B cell (primary cell): ENCODE results near the gene STH. TPM values are rescaled to one million over a fixed set of nuclear protein-coding genes. Genes with fewer than 3 reads are reported as not detected.

ENCODE experiments used
- ATAC-seq: fragments of 200-7000 bp; cut with Tn5 transposase; one replicate; pipeline ENCODE4 v1.10.0; 2021; ENCODE audit warnings: low read depth, mild to moderate bottlenecking, moderate number of reproducible peaks, moderate library complexity
- CTCF ChIA-PET: fragments of 350-600 bp; sonication (Branson Sonifier 250); formaldehyde crosslinking; loops from one replicate; lab custom pipeline; 2021; ENCODE audit warnings: antibody characterized with exemption, inconsistent platforms; lab: Charles Lee
- POLR2A ChIA-PET: fragments of 350-600 bp; sonication (Branson Sonifier 250); formaldehyde crosslinking; loops from one replicate; lab custom pipeline; 2021; ENCODE audit warnings: antibody characterized with exemption; lab: Charles Lee
- DNase-seq: peaks from one replicate; pipeline ENCODE4 v3.0.0; 2013
- H2AFZ ChIP-seq: 2 replicates; pipeline ENCODE4 v1.6.1; 2012; ENCODE audit warnings: mild to moderate bottlenecking, low read depth, low read length; ENCODE audit not compliant: insufficient read depth, poor library complexity, severe bottlenecking
- H3K27ac ChIP-seq, 2 donors: 1 replicate in 1 of 2; 2 replicates in 1 of 2; pipeline ENCODE4 v1.5.1; 2012 to 2013; ENCODE audit warnings: low read length in 2 of 2, mild to moderate bottlenecking in 2 of 2, moderate library complexity in 1 of 2
- H3K27me3 ChIP-seq, 4 experiments: fragments of 200-600 bp in 1 of 4; sonication (generic) in 1 of 4; replicated peaks in 1 of 4; 1 replicate in 2 of 4; 2 replicates in 2 of 4; pipeline versions ENCODE4 v1.6.1 to v1.7.0; 2013 to 2016; ENCODE audit warnings: low read length in 3 of 4, mild to moderate bottlenecking in 2 of 4, mixed read lengths in 1 of 4, moderate library complexity in 1 of 4; ENCODE audit not compliant: insufficient read depth in 4 of 4, control insufficient read depth in 3 of 4; ENCODE audit errors: control extremely low read depth in 1 of 4
- H3K36me3 ChIP-seq, 2 experiments: replicated peaks in 1 of 2; 1 replicate in 1 of 2; 2 replicates in 1 of 2; pipeline versions ENCODE4 v1.6.1 to v1.7.1; 2013; ENCODE audit warnings: low read length in 1 of 2; ENCODE audit not compliant: insufficient read depth in 2 of 2, control insufficient read depth in 1 of 2; ENCODE audit errors: control extremely low read depth in 1 of 2, extremely low read depth in 1 of 2
- H3K4me1 ChIP-seq, 2 donors: fragments of 200-600 bp in 1 of 2; sonication (generic) in 1 of 2; 1 replicate in 1 of 2; 2 replicates in 1 of 2; pipeline versions ENCODE4 v1.5.1 to v1.6.1; 2013 to 2017; ENCODE audit warnings: low read length in 2 of 2; ENCODE audit not compliant: control insufficient read depth in 2 of 2, insufficient read depth in 2 of 2
- H3K4me2 ChIP-seq: replicated peaks from 2 replicates; pipeline ENCODE3; 2012; ENCODE audit warnings: mild to moderate bottlenecking, low read depth, low read length; ENCODE audit not compliant: poor library complexity, severe bottlenecking
- H3K4me3 ChIP-seq, 5 experiments: fragments of 200-600 bp in 1 of 5; sonication (generic) in 1 of 5; 1 replicate in 3 of 5; 2 replicates in 2 of 5; pipeline versions ENCODE4 v1.5.1 to v1.7.0; 2011 to 2016; ENCODE audit warnings: low read length in 4 of 5, mild to moderate bottlenecking in 4 of 5, low read depth in 2 of 5, control low read depth in 1 of 5, moderate library complexity in 1 of 5; ENCODE audit not compliant: insufficient read depth in 1 of 5; ENCODE audit errors: control extremely low read depth in 1 of 5, extremely low read depth in 1 of 5
- H3K79me2 ChIP-seq: fragments of 200-600 bp; sonication (generic); one replicate; pipeline ENCODE4 v1.6.0; 2016; ENCODE audit warnings: low read length; ENCODE audit not compliant: control insufficient read depth, insufficient read depth
- H3K9ac ChIP-seq: fragments of 200-600 bp; sonication (generic); 2 replicates; pipeline ENCODE4 v1.6.1; 2017; ENCODE audit warnings: mild to moderate bottlenecking, low read length, moderate library complexity
- H3K9me3 ChIP-seq, 3 donors: one replicate each; pipeline versions ENCODE4 v1.6.1 to v1.7.1; 2013; ENCODE audit warnings: low read length in 2 of 3; ENCODE audit not compliant: control insufficient read depth in 2 of 3, insufficient read depth in 1 of 3; ENCODE audit errors: control extremely low read depth in 1 of 3
- H4K20me1 ChIP-seq: 2 replicates; pipeline ENCODE4 v1.6.0; 2012; ENCODE audit warnings: mild to moderate bottlenecking, low read length; ENCODE audit not compliant: insufficient read depth, control insufficient read depth, poor library complexity, severe bottlenecking
- H3K27ac Mint-ChIP-seq: one replicate; pipeline ENCODE4 v1.8.0; 2021; ENCODE audit warnings: mixed read lengths
- H3K27me3 Mint-ChIP-seq: one replicate; pipeline ENCODE4 v1.8.0; 2021; ENCODE audit warnings: mixed read lengths
- H3K4me1 Mint-ChIP-seq: one replicate; pipeline ENCODE4 v1.8.0; 2021; ENCODE audit warnings: mixed read lengths
- H3K4me3 Mint-ChIP-seq: one replicate; pipeline ENCODE4 v1.8.0; 2021; ENCODE audit warnings: mixed read lengths
- H3K9me3 Mint-ChIP-seq: one replicate; pipeline ENCODE4 v1.8.0; 2022; ENCODE audit warnings: mixed read lengths; ENCODE audit not compliant: insufficient read depth
- EZH2 ChIP-seq: IDR thresholded peaks from 2 replicates; pipeline ENCODE4 v1.6.1; 2012; ENCODE audit warnings: borderline replicate concordance, low read depth, mild to moderate bottlenecking, moderate library complexity, low read length; ENCODE audit not compliant: insufficient read depth, poor library complexity, severe bottlenecking
- WGBS: methylation state at CpG from one replicate; pipeline ENCODE4 v1.1.5; 2013; ENCODE audit warnings: missing lambda C conversion rate; ENCODE audit not compliant: insufficient coverage; 5-methylcytosine and 5-hydroxymethylcytosine counted together
- intact Hi-C: fragments of 100-400 bp; cut with micrococcal nuclease; formaldehyde crosslinking; loops from one replicate; pipeline ENCODE4 v1.10.0; 2022
- polyA plus RNA-seq: library from polyadenylated mRNA; depleted of rRNA; stranded (reverse); fragments of >200 nt; gene quantifications from 2 replicates; pipeline ENCODE4 v1.2.3, GENCODE V29; 2012
- total RNA-seq, 2 donors: library from RNA; stranded (reverse); fragments of 120-200 nt in 1 of 2; gene quantifications; 1 replicate in 1 of 2; 2 replicates in 1 of 2; pipeline versions ENCODE4 v1.2.3 to v1.2.4, GENCODE V29; 2013 to 2022
- TF ChIP-seq, protein P1 (sequence below): fragments of 200-600 bp; IDR thresholded peaks from one replicate; pipeline ENCODE4 v1.8.0; 2022; ENCODE audit warnings: antibody characterized with exemption, mild to moderate bottlenecking

STH gene
- total and polyA plus RNA-seq, 2 donors (not counting 1 experiment from before 2014, with no cell fraction given), result not detected

DNA sequence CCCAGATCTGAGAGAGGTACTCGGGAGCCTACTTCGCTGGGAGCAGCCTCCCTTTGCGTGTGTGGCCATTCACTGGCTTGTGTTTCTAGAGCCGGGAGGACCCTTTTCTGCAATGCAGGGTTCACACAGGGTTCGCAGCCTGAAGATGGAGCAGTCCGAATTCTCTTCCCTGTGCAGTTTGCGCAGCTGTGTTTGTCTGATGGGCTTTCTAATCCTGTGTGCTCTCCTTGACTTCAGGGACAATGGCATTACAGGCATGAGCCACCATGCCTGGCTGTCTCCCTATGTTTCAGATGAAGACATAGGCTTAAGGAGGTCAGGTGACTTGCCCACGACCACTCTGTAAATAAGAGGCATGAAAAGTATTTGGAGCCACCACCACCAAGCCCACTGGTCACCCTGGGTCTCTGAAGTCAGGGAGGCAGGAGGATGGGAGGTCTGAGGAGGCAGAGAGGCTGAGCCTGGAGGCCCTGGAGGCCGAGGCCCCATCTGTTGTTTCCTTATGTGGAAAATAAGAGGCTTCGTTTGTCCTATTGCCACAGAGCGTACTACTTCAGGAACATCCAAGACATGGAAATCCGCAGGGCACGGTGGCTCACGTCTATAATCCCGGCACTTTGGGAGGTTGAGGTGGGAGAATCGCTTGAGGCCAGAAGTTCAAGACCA lies 5.0 kb upstream of the STH start:
- H3K4me1 Mint-ChIP-seq, result no peaks in the 10 kb centered on the region
- CTCF ChIA-PET, result no interaction called here
- no peak overlapping the region for H2AFZ ChIP-seq
- no peaks in the 10 kb centered on the region for H3K27me3 ChIP-seq
- TF ChIP-seq EZH2, result no peak
- TF ChIP-seq, protein P1, sequence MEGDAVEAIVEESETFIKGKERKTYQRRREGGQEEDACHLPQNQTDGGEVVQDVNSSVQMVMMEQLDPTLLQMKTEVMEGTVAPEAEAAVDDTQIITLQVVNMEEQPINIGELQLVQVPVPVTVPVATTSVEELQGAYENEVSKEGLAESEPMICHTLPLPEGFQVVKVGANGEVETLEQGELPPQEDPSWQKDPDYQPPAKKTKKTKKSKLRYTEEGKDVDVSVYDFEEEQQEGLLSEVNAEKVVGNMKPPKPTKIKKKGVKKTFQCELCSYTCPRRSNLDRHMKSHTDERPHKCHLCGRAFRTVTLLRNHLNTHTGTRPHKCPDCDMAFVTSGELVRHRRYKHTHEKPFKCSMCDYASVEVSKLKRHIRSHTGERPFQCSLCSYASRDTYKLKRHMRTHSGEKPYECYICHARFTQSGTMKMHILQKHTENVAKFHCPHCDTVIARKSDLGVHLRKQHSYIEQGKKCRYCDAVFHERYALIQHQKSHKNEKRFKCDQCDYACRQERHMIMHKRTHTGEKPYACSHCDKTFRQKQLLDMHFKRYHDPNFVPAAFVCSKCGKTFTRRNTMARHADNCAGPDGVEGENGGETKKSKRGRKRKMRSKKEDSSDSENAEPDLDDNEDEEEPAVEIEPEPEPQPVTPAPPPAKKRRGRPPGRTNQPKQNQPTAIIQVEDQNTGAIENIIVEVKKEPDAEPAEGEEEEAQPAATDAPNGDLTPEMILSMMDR, result no peak
- H3K27ac ChIP-seq, result no peak overlapping the region
- H3K79me2 ChIP-seq, result no peaks in the 10 kb centered on the region
- no peak for DNase-seq
- no peak overlapping the region for H3K4me3 Mint-ChIP-seq
- no peak overlapping the region for H3K9ac ChIP-seq
- no peak for ATAC-seq
- H3K4me2 ChIP-seq, result no peak overlapping the region
- no peaks in the 10 kb centered on the region for H3K9me3 ChIP-seq
- 94% methylated on average over 9 of the region's 16 CpGs for WGBS
- no peaks in the 10 kb centered on the region for H3K4me1 ChIP-seq
- H3K27me3 Mint-ChIP-seq, result no peaks in the 10 kb centered on the region
- POLR2A ChIA-PET, result no interaction called here
- H3K4me3 ChIP-seq, result no peak overlapping the region
- intact Hi-C loops, result no loop called here
- H3K9me3 Mint-ChIP-seq, result no peaks in the 10 kb centered on the region
- H3K27ac Mint-ChIP-seq, result no peak overlapping the region
- H3K36me3 ChIP-seq, result no peaks in the 10 kb centered on the region
- H4K20me1 ChIP-seq, result no peaks in the 10 kb centered on the region

DNA sequence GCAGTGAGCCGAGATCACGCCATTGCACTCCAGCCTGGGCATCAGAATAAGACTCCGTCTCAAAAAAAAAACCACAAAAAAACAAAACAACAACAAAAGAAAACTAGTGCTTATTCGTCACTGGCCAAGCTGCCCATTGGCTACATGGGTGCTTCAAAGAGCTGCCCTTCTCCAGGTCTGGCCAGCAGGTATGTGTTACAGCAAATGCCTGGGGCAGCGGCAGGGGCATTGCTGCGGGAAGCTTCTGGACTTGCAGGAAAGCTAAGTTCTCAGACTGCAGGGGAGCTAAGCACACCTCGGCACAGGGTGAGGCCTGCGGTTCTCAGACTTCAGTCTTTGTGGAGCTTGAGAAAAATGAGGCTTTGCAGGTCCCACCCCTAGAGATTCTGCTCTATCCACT lies 4.1 kb upstream of the STH start:
- DNase-seq, result no peak
- ATAC-seq, result no peak
- Histone ChIP-seq H3K9ac (no peak overlapping the region), H3K27ac (no peak overlapping the region), H3K36me3 (no peaks in the 10 kb centered on the region), H3K79me2 (no peaks in the 10 kb centered on the region), H4K20me1 (no peaks in the 10 kb centered on the region), H3K4me2 (no peak overlapping the region), H3K4me1 (no peaks in the 10 kb centered on the region), H3K4me3 (no peak overlapping the region), H3K27me3 (no peaks in the 10 kb centered on the region), H2AFZ (no peak overlapping the region), H3K9me3 (no peaks in the 10 kb centered on the region)
- ChIA-PET POLR2A (no interaction called here), CTCF (interaction anchor here (1.1 to 2.0 kb wide), 2 partner anchors 9 to 218 kb away, joined by 5 to 6 read pairs; no protein-coding TSS in a partner anchor)
- 98% methylated on average over 5 of the region's 8 CpGs for WGBS
- Mint-ChIP-seq H3K4me3 (no peak overlapping the region), H3K27ac (no peak overlapping the region), H3K4me1 (no peaks in the 10 kb centered on the region), H3K27me3 (no peaks in the 10 kb centered on the region), H3K9me3 (no peaks in the 10 kb centered on the region)
- TF ChIP-seq, protein P1, result no peak
- no peak for TF ChIP-seq EZH2
- intact Hi-C loops, result no loop called here
